ENCODE measurements around the gene ARHGEF1.
A peak's percentile ranks its signal among the peaks of the same experiment; 100 is the strongest.

DNA sequence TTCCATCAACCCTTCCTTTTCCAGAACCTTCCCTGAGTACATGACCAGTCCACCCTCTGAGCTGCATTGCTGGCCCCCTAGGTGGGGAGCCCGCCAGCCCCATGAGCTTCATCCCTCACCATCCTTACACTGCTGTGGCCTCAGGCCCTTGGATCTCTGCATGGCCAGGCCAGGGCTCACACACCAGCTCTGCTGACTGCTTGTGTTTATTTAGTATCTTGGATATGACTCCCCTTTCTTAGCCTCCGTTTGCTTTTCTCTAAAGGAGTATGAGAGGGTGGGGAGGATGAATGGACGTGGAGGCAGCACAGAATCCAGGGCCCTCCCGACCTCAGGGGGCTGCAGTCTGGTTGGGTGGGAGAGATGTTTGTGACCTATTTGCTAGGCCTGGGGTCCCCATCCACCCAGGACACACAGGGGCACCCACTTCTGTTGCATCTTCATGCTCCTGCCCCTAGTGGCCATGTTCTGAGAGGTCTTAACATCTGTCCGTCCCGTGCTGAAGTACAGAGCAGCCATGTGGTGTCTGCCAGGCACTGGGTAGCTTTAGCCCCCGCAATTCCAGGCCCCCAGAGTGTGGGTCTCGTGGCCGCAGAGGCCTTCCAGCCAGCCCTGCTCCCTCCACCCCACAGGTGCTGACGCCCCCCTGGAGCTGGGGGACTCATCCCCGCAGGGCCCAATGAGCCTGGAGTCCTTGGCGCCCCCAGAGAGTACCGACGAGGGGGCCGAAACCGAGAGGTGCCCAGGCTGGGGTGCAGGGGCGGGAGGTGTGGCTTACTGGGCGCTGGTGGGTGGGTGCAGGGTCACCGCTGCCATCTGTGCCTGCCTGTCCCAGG, 13.0 kb downstream of the ARHGEF1 start:
- TF ChIP-seq, protein P1, sequence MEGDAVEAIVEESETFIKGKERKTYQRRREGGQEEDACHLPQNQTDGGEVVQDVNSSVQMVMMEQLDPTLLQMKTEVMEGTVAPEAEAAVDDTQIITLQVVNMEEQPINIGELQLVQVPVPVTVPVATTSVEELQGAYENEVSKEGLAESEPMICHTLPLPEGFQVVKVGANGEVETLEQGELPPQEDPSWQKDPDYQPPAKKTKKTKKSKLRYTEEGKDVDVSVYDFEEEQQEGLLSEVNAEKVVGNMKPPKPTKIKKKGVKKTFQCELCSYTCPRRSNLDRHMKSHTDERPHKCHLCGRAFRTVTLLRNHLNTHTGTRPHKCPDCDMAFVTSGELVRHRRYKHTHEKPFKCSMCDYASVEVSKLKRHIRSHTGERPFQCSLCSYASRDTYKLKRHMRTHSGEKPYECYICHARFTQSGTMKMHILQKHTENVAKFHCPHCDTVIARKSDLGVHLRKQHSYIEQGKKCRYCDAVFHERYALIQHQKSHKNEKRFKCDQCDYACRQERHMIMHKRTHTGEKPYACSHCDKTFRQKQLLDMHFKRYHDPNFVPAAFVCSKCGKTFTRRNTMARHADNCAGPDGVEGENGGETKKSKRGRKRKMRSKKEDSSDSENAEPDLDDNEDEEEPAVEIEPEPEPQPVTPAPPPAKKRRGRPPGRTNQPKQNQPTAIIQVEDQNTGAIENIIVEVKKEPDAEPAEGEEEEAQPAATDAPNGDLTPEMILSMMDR (IDR thresholded peaks at IDR 0.05; ENCODE audit: borderline replicate concordance, extremely low read depth, low read length, poor library complexity, severe bottlenecking): peak; percentile 55
- TF ChIP-seq EZH2 (IDR thresholded peaks at IDR 0.05; ENCODE audit: borderline replicate concordance, low read depth, low read length, severe bottlenecking): no peak
